GDM1 (cell line): ENCODE data around the gene BPIFA1.

Experiments used
- DNase-seq: peaks from one replicate; lab custom pipeline; 2025; lab: John Stamatoyannopoulos, UW

BPIFA1 gene

GRCh38 chr20:33239979-33240736 is 4.4 kb downstream of the BPIFA1 start:
- no peak for DNase-seq

GRCh38 chr20:33240923-33241322 is 5.1 kb downstream of the BPIFA1 start:
- no peak for DNase-seq

GRCh38 chr20:33242319-33243100 is 6.7 kb downstream of the BPIFA1 start:
- no peak for DNase-seq

GRCh38 chr20:33246077-33246476 is 10.3 kb downstream of the BPIFA1 start:
- DNase-seq: no peak

- DNase-seq: no peak
Measured at GRCh38 chr20:33249456-33249855, 13.7 kb downstream of the BPIFA1 start.

- no peak for DNase-seq
Measured at GRCh38 chr20:33250666-33251065, 14.9 kb downstream of the BPIFA1 start.

- DNase-seq: no peak
Measured at GRCh38 chr20:33251496-33251895, 15.7 kb downstream of the BPIFA1 start.

GRCh38 chr20:33252460-33252859 is 16.7 kb downstream of the BPIFA1 start:
- DNase-seq: no peak

- no peak for DNase-seq
Measured at GRCh38 chr20:33255005-33255404, 19.2 kb downstream of the BPIFA1 start.

GRCh38 chr20:33257237-33257636 is 21.4 kb downstream of the BPIFA1 start:
- DNase-seq: no peak

GRCh38 chr20:33259371-33259770 is 23.6 kb downstream of the BPIFA1 start:
- no peak for DNase-seq

- no peak for DNase-seq
Measured at GRCh38 chr20:33261465-33261864, 25.7 kb downstream of the BPIFA1 start.

GRCh38 chr20:33262658-33263065 is 26.9 kb downstream of the BPIFA1 start:
- peak; percentile 39 for DNase-seq

- no peak for DNase-seq
Measured at GRCh38 chr20:33263784-33264183, 28.0 kb downstream of the BPIFA1 start.

- no peak for DNase-seq
Measured at GRCh38 chr20:33267701-33268100, 31.9 kb downstream of the BPIFA1 start.

- no peak for DNase-seq
Measured at GRCh38 chr20:33272155-33272873, 36.5 kb downstream of the BPIFA1 start.

- DNase-seq: no peak
Measured at GRCh38 chr20:33273117-33273851, 37.5 kb downstream of the BPIFA1 start.

GRCh38 chr20:33275215-33275614 is 39.4 kb downstream of the BPIFA1 start:
- DNase-seq: no peak

- no peak for DNase-seq
Measured at GRCh38 chr20:33275871-33276270, 40.1 kb downstream of the BPIFA1 start.

GRCh38 chr20:33276303-33277113 is 40.7 kb downstream of the BPIFA1 start:
- DNase-seq: no peak
